ENCODE data around the gene PRPF40B.

PRPF40B gene

DNA sequence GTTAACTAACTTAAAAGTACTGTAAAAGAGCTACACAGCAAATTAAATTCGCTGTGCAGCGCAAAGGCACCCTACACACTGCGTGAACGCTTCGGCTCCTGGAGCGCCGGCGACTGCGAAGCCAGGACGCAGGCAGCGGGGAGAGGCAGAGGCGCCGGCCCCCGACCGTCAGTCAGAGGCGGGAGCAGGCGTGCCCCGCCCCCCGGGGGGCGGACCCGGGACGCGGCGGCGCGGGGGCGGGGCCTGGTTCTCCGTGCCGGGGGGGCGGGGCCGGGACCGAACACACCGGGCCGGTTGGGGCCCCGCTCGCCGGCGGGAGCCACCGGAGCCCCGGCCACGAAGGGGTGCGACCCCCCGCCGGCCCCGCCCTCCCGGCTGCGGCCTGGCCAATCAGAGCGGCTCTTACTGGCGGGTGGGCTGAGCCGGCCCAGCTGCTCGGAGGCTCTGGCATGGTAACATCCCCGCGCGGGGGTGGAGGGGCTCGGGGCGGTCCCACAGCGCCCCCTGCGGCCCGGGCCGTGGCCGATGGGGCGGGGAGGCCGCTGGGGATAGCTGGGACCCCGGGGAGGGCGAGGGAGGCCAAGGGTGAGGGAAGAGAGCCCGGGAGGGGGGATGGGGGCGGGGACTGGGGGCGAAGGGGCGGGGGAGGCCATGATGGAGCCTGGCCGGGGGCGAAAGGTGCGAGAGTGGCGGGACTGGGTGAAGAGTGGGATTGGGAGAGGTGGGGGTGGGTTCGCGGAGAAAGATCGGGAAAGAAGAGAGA is at the start of gene PRPF40B:
Gene PRPF40B (plus strand): TSS at position 420 of the 763 bp plus-strand sequence. CDS start 30 bp downstream, at position 450.
- peak; percentile 68 for DNase-seq (ENCODE audit: low read depth)
- TF ChIP-seq, protein P1, sequence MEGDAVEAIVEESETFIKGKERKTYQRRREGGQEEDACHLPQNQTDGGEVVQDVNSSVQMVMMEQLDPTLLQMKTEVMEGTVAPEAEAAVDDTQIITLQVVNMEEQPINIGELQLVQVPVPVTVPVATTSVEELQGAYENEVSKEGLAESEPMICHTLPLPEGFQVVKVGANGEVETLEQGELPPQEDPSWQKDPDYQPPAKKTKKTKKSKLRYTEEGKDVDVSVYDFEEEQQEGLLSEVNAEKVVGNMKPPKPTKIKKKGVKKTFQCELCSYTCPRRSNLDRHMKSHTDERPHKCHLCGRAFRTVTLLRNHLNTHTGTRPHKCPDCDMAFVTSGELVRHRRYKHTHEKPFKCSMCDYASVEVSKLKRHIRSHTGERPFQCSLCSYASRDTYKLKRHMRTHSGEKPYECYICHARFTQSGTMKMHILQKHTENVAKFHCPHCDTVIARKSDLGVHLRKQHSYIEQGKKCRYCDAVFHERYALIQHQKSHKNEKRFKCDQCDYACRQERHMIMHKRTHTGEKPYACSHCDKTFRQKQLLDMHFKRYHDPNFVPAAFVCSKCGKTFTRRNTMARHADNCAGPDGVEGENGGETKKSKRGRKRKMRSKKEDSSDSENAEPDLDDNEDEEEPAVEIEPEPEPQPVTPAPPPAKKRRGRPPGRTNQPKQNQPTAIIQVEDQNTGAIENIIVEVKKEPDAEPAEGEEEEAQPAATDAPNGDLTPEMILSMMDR (conservative IDR thresholded peaks at IDR 0.05; ENCODE audit: control insufficient read depth, insufficient read depth, low read depth, low read length), result no peak
- H3K4me3 ChIP-seq (ENCODE audit: control insufficient read depth, low read depth, low read length), result peak within 1 kb of the TSS; percentile 64

DNA sequence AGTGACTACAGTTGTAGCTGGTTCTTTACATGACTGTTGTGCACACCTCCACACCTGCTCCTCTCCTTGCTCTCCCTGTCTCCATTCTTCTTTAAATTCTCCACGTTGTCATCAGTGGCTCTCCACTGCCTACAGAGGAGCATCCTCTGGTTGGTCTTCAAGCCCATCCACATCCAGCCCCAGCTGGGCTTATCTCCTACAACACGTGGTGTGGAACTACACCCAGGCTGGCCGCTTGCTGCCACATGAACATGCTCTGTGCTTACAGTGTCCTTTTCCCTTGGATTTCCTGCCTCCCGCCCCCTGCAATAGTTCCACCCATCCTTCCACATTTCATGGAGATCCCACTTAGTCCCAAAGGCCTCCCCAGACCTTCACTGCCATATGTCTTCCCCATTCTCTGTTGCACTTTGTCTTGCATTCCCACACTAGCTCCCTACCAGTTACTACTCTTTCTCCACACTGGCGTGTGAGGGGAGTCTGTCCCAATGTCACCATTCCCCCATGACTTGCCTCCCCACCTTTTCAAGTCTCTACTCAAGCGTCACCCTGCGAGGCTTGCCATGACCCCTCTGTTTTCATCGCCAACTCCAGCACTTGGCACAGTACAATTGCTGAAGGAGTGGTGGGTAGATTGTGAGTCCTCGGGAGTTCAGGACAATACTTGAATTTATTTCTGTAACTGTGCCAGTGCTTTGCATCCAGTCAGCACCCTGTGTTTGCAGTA is 45.6 kb upstream of the PRPF40B start:
- no peak for DNase-seq (ENCODE audit: low read depth)
- no peak overlapping the region for H3K4me3 ChIP-seq (ENCODE audit: control insufficient read depth, low read depth, low read length)
- TF ChIP-seq, protein P1 (conservative IDR thresholded peaks at IDR 0.05; ENCODE audit: control insufficient read depth, insufficient read depth, low read depth, low read length), result no peak

DNA sequence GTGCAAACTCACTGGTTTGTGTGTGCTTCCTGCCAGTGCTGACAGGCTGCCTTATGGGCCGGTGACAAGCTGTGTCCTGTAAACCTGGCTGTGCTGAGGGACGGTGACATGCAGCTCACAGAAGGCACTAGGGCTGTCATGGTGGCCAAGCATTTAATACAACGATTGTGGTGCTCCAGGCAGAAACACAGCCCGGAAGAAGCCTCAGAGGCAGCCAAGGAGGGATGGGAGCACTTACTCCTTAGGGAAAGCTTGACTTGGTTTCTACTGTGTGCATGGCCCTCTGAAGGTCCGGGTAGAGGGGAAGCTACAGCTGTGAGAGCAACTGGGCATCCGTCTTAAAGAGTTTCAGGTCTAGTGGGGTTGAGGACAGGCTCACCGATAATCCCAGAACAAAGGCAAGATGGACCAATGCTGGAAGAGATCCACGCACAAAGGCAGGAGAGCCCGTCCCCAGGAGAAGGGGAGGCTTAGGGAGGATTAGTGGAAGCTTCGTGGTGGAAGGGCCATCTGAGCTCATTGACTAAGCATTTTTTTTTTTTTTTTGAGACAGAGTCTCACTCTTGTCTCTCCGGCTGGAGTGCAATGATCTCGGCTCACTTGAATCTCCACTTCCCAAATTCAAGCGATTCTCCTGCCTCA is 44.8 kb upstream of the PRPF40B start:
- TF ChIP-seq, protein P1 (conservative IDR thresholded peaks at IDR 0.05; ENCODE audit: control insufficient read depth, insufficient read depth, low read depth, low read length), result no peak
- no peak for DNase-seq (ENCODE audit: low read depth)

DNA sequence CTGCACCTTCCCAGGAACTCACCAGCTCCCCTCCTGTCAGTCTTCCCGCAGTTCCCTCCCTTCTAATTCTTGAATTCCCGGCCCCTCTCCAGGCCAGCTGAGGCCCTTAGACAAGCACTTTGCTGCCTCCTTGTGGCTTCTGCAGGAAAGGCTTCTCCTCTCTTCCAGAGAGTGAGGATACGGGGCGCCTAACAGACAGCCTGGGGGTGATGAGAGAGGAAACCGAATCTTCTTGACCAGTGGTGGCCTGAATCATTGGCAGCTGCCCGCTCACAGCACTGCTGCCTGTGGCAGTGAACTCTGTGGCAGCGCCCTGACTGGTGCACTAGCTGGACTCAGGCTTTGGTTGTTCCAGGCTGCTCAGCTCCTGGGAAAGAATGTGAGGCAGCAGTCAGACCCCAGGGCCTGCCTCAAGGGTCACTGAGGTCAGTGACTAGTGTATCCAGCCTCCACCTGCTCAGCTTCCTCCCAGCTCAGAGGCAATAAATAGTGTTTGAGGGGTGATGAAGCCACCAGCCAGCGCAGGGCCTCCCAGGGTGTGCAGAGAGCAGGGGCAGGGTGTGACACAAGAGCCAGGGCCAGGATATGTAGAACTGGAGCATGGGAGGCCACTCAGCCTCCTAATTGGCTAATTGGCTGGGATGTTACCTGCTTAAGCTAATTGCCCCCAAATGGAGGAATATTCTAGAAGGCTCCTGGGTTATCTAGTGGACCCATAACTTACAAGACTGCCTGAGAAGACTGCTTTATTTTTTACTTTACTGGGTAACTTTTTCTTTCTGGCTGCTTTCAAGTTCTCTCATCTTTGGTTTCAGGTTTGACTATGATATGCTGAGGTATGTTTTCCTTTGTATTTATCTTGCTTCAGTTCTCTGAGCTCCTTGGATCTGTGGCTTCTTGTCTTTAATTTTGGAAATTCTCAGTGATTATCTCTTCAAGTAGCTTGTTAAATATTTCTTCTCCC is 42.5 kb upstream of the PRPF40B start:
- DNase-seq (ENCODE audit: low read depth), result peak; percentile 73
- TF ChIP-seq, protein P1 (conservative IDR thresholded peaks at IDR 0.05; ENCODE audit: control insufficient read depth, insufficient read depth, low read depth, low read length), result peak; percentile 92
- H3K4me3 ChIP-seq (ENCODE audit: control insufficient read depth, low read depth, low read length), result no peak overlapping the region

More for the DNA sequence above, 44.8 kb upstream of the PRPF40B start:
- H3K4me3 ChIP-seq (ENCODE audit: control insufficient read depth, low read depth, low read length), result no peak overlapping the region

DNA sequence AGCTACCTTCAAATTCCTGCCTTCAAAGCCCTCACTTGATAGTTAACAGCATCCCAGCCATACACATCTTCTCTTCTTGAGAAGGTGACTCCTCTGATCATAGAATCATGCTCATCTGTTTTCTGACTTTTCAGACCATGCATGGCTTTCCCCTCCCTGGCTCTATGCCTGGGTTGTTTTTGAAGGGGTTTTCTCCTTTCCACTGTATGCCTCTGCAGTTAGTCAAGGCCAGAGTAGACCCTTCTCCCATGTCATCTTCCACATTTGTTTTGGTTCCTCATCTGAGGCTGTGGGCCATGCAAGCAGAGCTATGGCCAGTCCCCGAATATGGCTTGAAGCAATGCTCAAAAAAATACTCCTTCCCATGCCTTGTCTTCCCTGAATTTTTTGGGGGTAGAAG is 41.2 kb upstream of the PRPF40B start:
- no peak overlapping the region for H3K4me3 ChIP-seq (ENCODE audit: control insufficient read depth, low read depth, low read length)
- TF ChIP-seq, protein P1 (conservative IDR thresholded peaks at IDR 0.05; ENCODE audit: control insufficient read depth, insufficient read depth, low read depth, low read length), result no peak
- DNase-seq (ENCODE audit: low read depth), result no peak

DNA sequence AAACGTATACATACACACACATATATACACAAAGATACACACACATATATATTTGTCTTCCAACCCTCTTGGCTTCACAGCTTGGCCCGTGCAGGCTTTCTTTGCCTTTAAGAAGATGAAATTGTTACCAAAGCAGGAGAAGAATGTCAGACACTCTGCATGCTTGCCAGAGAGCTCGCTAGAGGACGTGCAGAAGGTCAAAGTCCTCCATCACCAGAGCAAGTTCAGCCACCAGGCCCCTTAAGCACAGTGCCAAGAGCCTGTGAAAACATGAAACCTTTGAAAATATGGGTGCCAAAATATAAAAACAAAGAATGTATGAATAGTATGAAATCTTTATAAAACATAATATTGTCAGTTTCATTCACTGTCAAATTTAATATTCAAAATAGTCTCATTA is 40.5 kb upstream of the PRPF40B start:
- DNase-seq (ENCODE audit: low read depth), result no peak
- TF ChIP-seq, protein P1 (conservative IDR thresholded peaks at IDR 0.05; ENCODE audit: control insufficient read depth, insufficient read depth, low read depth, low read length), result no peak
- H3K4me3 ChIP-seq (ENCODE audit: control insufficient read depth, low read depth, low read length), result no peak overlapping the region
